BLaER1 (cell line): Measurements from ENCODE around the gene PTGFRN.
A peak's percentile ranks its signal among the peaks of the same experiment; 100 is the strongest.

Experiments used
- H3K27ac ChIP-seq: shearing (Covaris generic); formaldehyde crosslinking; 2 replicates; pipeline ENCODE4 v1.8.1; 2022
- H3K27me3 ChIP-seq: shearing (Covaris generic); formaldehyde crosslinking; 2 replicates; pipeline ENCODE4 v1.8.1; 2022
- H3K36me3 ChIP-seq: shearing (Covaris generic); formaldehyde crosslinking; 2 replicates; pipeline ENCODE4 v1.8.1; 2022
- H3K4me1 ChIP-seq: shearing (Covaris generic); formaldehyde crosslinking; 2 replicates; pipeline ENCODE4 v1.8.1; 2022
- H3K4me2 ChIP-seq: shearing (Covaris generic); formaldehyde crosslinking; 2 replicates; pipeline ENCODE4 v1.8.1; 2022
- H3K4me3 ChIP-seq: shearing (Covaris generic); formaldehyde crosslinking; 2 replicates; pipeline ENCODE4 v1.8.1; 2022
- H3K9ac ChIP-seq: shearing (Covaris generic); formaldehyde crosslinking; 2 replicates; pipeline ENCODE4 v1.8.1; 2022
- H3K9me3 ChIP-seq: shearing (Covaris generic); formaldehyde crosslinking; 2 replicates; pipeline ENCODE4 v1.8.1; 2022
- H4K20me1 ChIP-seq: shearing (Covaris generic); formaldehyde crosslinking; 2 replicates; pipeline ENCODE4 v1.8.1; 2022
- Cebpa-rat ChIP-seq: shearing (Covaris generic); IDR thresholded peaks from 2 replicates; pipeline ENCODE4 v1.8.1; 2022

Gene PTGFRN

GRCh38 chr1:116941670-116942069, 32.0 kb downstream of the PTGFRN start:
- no peak overlapping the region for H3K27ac ChIP-seq
- H3K9me3 ChIP-seq: no peaks in the 10 kb centered on the region
- peaks cover 26% of the 10 kb centered on the region for H3K4me1 ChIP-seq
- peak overlapping the region; percentile 62 for H3K4me2 ChIP-seq
- H3K36me3 ChIP-seq: no peaks in the 10 kb centered on the region
- H3K9ac ChIP-seq: no peak overlapping the region
- H3K27me3 ChIP-seq: no peaks in the 10 kb centered on the region
- no peak for TF ChIP-seq Cebpa-rat
- H4K20me1 ChIP-seq: no peaks in the 10 kb centered on the region
- no peak overlapping the region for H3K4me3 ChIP-seq

GRCh38 chr1:116942344-116942743, 32.6 kb downstream of the PTGFRN start:
- Histone ChIP-seq H3K9ac (no peak overlapping the region), H3K36me3 (no peaks in the 10 kb centered on the region)

GRCh38 chr1:116943438-116943837, 33.7 kb downstream of the PTGFRN start:
- no peak overlapping the region for H3K4me2 ChIP-seq
- no peak for TF ChIP-seq Cebpa-rat
- no peak overlapping the region for H3K9ac ChIP-seq
- no peak overlapping the region for H3K4me3 ChIP-seq
- no peak overlapping the region for H3K27ac ChIP-seq
- no peaks in the 10 kb centered on the region for H3K9me3 ChIP-seq
- H3K27me3 ChIP-seq: no peaks in the 10 kb centered on the region
- no peaks in the 10 kb centered on the region for H4K20me1 ChIP-seq
- H3K36me3 ChIP-seq: no peaks in the 10 kb centered on the region
- peaks cover 26% of the 10 kb centered on the region for H3K4me1 ChIP-seq

More at GRCh38 chr1:116942344-116942743, 32.6 kb downstream of the PTGFRN start:
- no peaks in the 10 kb centered on the region for H3K9me3 ChIP-seq
- peak overlapping the region; percentile 62 for H3K4me2 ChIP-seq
- TF ChIP-seq Cebpa-rat: no peak
- no peaks in the 10 kb centered on the region for H4K20me1 ChIP-seq
- H3K4me1 ChIP-seq: peaks cover 26% of the 10 kb centered on the region
- no peaks in the 10 kb centered on the region for H3K27me3 ChIP-seq
- no peak overlapping the region for H3K4me3 ChIP-seq
- no peak overlapping the region for H3K27ac ChIP-seq

GRCh38 chr1:116944613-116945012, 34.9 kb downstream of the PTGFRN start:
- Histone ChIP-seq H4K20me1 (no peaks in the 10 kb centered on the region), H3K4me1 (peaks cover 26% of the 10 kb centered on the region), H3K27me3 (no peaks in the 10 kb centered on the region), H3K9me3 (no peaks in the 10 kb centered on the region), H3K36me3 (no peaks in the 10 kb centered on the region), H3K4me2 (no peak overlapping the region), H3K4me3 (no peak overlapping the region), H3K27ac (no peak overlapping the region), H3K9ac (no peak overlapping the region)
- no peak for TF ChIP-seq Cebpa-rat

DNA sequence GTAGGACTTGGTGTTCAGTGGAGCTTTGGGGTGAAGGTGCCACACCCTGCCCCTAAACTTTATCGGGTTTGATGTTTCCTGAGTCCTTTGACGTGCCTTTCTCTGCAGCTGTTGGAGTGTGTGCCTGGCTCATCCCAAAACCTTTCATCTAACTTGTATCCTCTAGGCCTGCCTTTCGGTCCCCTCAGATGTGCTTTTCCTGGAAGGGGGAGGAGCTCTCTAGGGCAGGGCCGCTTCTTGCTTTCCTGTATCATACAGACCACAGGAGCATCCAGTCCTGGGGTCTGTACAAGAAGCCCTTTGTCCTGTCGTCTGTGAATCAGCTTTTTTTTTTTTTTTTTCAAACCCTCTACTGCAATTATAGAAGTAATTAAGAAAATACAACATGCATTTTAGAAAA, 35.7 kb downstream of the PTGFRN start:
- no peak overlapping the region for H3K4me2 ChIP-seq
- H3K4me3 ChIP-seq: no peak overlapping the region
- H4K20me1 ChIP-seq: no peaks in the 10 kb centered on the region
- TF ChIP-seq Cebpa-rat: no peak
- no peaks in the 10 kb centered on the region for H3K27me3 ChIP-seq
- H3K4me1 ChIP-seq: peaks cover 24% of the 10 kb centered on the region
- H3K9ac ChIP-seq: no peak overlapping the region
- H3K36me3 ChIP-seq: no peaks in the 10 kb centered on the region
- no peak overlapping the region for H3K27ac ChIP-seq
- no peaks in the 10 kb centered on the region for H3K9me3 ChIP-seq

GRCh38 chr1:116945996-116946395, 36.3 kb downstream of the PTGFRN start:
- no peak for TF ChIP-seq Cebpa-rat
- H3K27ac ChIP-seq: no peak overlapping the region
- H3K27me3 ChIP-seq: no peaks in the 10 kb centered on the region
- no peaks in the 10 kb centered on the region for H3K36me3 ChIP-seq
- H4K20me1 ChIP-seq: no peaks in the 10 kb centered on the region
- peaks cover 18% of the 10 kb centered on the region for H3K4me1 ChIP-seq
- no peak overlapping the region for H3K9ac ChIP-seq
- no peak overlapping the region for H3K4me2 ChIP-seq
- no peaks in the 10 kb centered on the region for H3K9me3 ChIP-seq
- H3K4me3 ChIP-seq: no peak overlapping the region

GRCh38 chr1:116947092-116947860, 37.6 kb downstream of the PTGFRN start:
- no peaks in the 10 kb centered on the region for H3K27me3 ChIP-seq

DNA sequence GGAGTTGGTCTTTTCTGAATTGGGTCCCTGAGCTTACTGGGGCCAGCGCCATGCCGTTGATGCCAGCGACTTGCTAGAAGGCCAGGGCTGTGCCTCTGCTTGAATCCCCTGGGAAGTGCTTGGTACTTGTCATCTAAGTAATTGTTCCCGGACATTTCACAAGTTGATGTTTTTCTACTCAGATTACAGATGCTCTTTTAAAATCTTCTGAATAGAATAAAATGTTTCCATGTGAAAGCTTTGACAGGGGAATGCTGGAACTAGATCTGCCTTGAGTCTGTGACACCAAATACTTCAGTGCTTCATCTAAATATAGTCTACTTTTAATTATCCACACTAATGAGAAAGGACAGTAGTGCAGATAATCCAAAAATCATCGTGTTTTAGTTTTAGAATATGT, 38.3 kb downstream of the PTGFRN start:
- Histone ChIP-seq H3K36me3 (no peaks in the 10 kb centered on the region), H3K27me3 (no peaks in the 10 kb centered on the region), H4K20me1 (no peaks in the 10 kb centered on the region), H3K9me3 (no peaks in the 10 kb centered on the region), H3K4me1 (no peaks in the 10 kb centered on the region), H3K9ac (no peak overlapping the region), H3K4me3 (no peak overlapping the region), H3K27ac (no peak overlapping the region), H3K4me2 (no peak overlapping the region)
- no peak for TF ChIP-seq Cebpa-rat

More at GRCh38 chr1:116947092-116947860, 37.6 kb downstream of the PTGFRN start:
- no peaks in the 10 kb centered on the region for H4K20me1 ChIP-seq
- H3K4me1 ChIP-seq: peaks cover 5% of the 10 kb centered on the region
- H3K36me3 ChIP-seq: no peaks in the 10 kb centered on the region
- TF ChIP-seq Cebpa-rat: no peak
- no peaks in the 10 kb centered on the region for H3K9me3 ChIP-seq
- no peak overlapping the region for H3K27ac ChIP-seq
- H3K4me2 ChIP-seq: no peak overlapping the region
- H3K9ac ChIP-seq: no peak overlapping the region
- H3K4me3 ChIP-seq: no peak overlapping the region

DNA sequence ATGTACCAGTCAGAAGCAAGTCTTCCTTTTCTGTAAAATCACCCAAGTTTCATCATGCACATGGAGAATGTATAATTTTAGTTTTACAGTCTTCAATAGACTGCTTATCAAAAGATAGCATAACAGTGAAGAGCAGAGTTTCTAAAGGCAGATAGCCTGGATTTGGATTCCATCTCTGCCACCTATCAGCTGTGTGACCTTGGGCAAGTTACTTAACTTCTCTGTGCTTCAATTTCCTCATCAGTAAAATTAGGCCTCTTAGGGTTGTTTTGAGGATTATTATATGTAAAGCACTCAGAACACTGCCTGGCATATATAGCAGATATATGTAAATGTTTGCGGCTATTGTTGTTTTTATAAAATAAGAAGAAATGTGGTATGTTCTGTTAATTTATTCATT, 38.9 kb downstream of the PTGFRN start:
- Histone ChIP-seq H4K20me1 (no peaks in the 10 kb centered on the region), H3K4me1 (no peaks in the 10 kb centered on the region), H3K27ac (no peak overlapping the region), H3K36me3 (no peaks in the 10 kb centered on the region), H3K9ac (no peak overlapping the region), H3K4me3 (no peak overlapping the region), H3K27me3 (no peaks in the 10 kb centered on the region), H3K4me2 (no peak overlapping the region), H3K9me3 (no peaks in the 10 kb centered on the region)
- no peak for TF ChIP-seq Cebpa-rat

DNA sequence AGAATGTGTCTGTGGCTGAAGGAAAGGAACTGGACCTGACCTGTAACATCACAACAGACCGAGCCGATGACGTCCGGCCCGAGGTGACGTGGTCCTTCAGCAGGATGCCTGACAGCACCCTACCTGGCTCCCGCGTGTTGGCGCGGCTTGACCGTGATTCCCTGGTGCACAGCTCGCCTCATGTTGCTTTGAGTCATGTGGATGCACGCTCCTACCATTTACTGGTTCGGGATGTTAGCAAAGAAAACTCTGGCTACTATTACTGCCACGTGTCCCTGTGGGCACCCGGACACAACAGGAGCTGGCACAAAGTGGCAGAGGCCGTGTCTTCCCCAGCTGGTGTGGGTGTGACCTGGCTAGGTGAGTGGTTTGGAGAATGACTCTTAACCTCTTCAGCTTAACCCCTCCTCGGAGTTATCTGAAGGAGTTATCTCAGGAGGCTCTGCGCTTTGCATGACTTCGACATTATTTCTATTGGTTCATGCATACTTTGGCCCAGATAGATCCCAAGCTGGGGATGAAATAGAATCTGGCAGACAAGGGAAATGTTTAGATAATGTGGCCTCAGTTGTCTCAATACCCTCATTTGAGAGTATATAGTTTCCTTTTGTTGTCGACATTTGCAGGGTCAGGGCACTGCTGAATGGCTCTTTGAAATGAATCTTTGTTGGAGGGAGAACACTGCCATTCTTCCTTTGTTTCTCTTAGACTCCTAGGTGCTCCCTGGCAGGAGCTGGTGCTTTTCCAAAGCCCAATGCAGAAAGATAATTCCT, 39.7 kb downstream of the PTGFRN start:
- no peak for TF ChIP-seq Cebpa-rat
- no peaks in the 10 kb centered on the region for H3K36me3 ChIP-seq
- no peak overlapping the region for H3K27ac ChIP-seq
- H3K4me2 ChIP-seq: no peak overlapping the region
- no peak overlapping the region for H3K4me3 ChIP-seq
- no peaks in the 10 kb centered on the region for H3K9me3 ChIP-seq
- H3K9ac ChIP-seq: no peak overlapping the region
- H3K4me1 ChIP-seq: no peaks in the 10 kb centered on the region
- no peaks in the 10 kb centered on the region for H4K20me1 ChIP-seq
- H3K27me3 ChIP-seq: no peaks in the 10 kb centered on the region
